OCI-LY3 (cell line): ENCODE measurements around the gene BRPF1.

Source experiments
- CTCF ChIP-seq: fragments of 200-600, 300-600 bp; sonication (generic); IDR thresholded peaks from 2 replicates; pipeline ENCODE4 v1.5.1; 2014; ENCODE audit warnings: antibody characterized with exemption, low read length, low read depth
- EZH2phosphoT487 ChIP-seq: fragments of 200-600 bp; shearing (Covaris generic); IDR thresholded peaks from 2 replicates; pipeline ENCODE4 v1.6.1; 2018; ENCODE audit warnings: antibody characterized with exemption, mixed run types, low read depth

- no peak for TF ChIP-seq CTCF
- TF ChIP-seq EZH2phosphoT487 = no peak
These were observed 44.8 kb upstream of the BRPF1 start for GRCh38 chr3:9686703-9687102.
